OCI-LY7 (cell line): ENCODE measurements around the gene CEACAM20.

Source experiments
- CTCF ChIP-seq: fragments of 200-600 bp; sonication (generic); conservative IDR thresholded peaks from 2 replicates; pipeline ENCODE4 v1.5.1; 2014; ENCODE audit warnings: mild to moderate bottlenecking, antibody characterized with exemption, low read length, moderate library complexity, mixed read lengths
- EZH2phosphoT487 ChIP-seq: fragments of 200-600 bp; sonication (generic); IDR thresholded peaks from 2 replicates; pipeline ENCODE4 v1.6.1; 2018; ENCODE audit warnings: low read depth, borderline replicate concordance, mild to moderate bottlenecking, mixed run types, antibody characterized with exemption, low read length, moderate library complexity, mixed read lengths

GRCh38 chr19:44530777-44531176 is 1.3 kb upstream of the CEACAM20 start:
- TF ChIP-seq CTCF: no peak
- TF ChIP-seq EZH2phosphoT487: no peak
